HepG2 (cell line): ENCODE results near the gene CLRN2.

Source experiments
- HOXA9 ChIP-seq: sonication (generic); formaldehyde crosslinking; IDR thresholded peaks from 2 replicates; pipeline ENCODE4 v1.8.1; 2022; ENCODE audit warnings: missing genetic modification reagents, mild to moderate bottlenecking, moderate library complexity, borderline replicate concordance
- RNF2 ChIP-seq: fragments of 450-650 bp; conservative IDR thresholded peaks from 2 replicates; pipeline ENCODE4 v1.6.1; 2016; ENCODE audit warnings: low read depth
- TF ChIP-seq, protein P1 (sequence below): sonication (generic); formaldehyde crosslinking; IDR thresholded peaks from 2 replicates; pipeline ENCODE4 v1.5.0; 2020; ENCODE audit warnings: mild to moderate bottlenecking, missing genetic modification reagents, moderate library complexity

DNA sequence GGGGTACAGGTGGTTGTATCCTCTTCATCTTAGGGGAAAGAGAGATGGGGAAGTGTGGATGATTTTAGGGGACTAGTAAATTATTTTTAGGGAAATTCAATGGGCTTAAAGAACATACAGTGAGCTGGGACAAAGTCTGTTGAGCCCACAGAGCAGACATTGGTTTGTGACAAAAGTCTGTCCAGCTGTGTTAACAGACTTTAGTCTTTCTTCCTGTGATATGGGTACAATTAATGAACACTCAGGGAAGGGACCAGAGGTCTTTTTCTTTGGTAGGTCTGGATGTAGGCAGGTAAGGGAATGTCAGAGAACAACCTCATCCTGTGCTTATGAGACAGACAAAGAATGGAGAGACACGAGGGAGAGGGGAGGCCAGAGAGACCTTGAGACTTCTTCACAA lies 2.0 kb downstream of the CLRN2 start:
- TF ChIP-seq, protein P1, sequence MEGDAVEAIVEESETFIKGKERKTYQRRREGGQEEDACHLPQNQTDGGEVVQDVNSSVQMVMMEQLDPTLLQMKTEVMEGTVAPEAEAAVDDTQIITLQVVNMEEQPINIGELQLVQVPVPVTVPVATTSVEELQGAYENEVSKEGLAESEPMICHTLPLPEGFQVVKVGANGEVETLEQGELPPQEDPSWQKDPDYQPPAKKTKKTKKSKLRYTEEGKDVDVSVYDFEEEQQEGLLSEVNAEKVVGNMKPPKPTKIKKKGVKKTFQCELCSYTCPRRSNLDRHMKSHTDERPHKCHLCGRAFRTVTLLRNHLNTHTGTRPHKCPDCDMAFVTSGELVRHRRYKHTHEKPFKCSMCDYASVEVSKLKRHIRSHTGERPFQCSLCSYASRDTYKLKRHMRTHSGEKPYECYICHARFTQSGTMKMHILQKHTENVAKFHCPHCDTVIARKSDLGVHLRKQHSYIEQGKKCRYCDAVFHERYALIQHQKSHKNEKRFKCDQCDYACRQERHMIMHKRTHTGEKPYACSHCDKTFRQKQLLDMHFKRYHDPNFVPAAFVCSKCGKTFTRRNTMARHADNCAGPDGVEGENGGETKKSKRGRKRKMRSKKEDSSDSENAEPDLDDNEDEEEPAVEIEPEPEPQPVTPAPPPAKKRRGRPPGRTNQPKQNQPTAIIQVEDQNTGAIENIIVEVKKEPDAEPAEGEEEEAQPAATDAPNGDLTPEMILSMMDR: no peak
- TF ChIP-seq HOXA9 (CRISPR knock-in tag) (no peak), RNF2 (no peak)
